HEK293 (cell line): ENCODE results near the gene LRRC75A.
A peak's percentile ranks its signal among the peaks of the same experiment; 100 is the strongest.

Source experiments
- CTCF ChIA-PET: fragments of 350-600 bp; formaldehyde crosslinking; extraction: SDS; loops from one replicate; lab custom pipeline; 2021; ENCODE audit warnings: antibody characterized with exemption; lab: Yijun Ruan, JAX
- POLR2A ChIA-PET: fragments of 300-600 bp; formaldehyde crosslinking; extraction: SDS; loops from one replicate; lab custom pipeline; 2020; ENCODE audit warnings: antibody characterized with exemption, inconsistent platforms; lab: Yijun Ruan, JAX
- H3K27ac ChIP-seq: fragments of 200-500 bp; sonication (Bioruptor generic); 2 replicates; pipeline ENCODE4 v1.5.1; 2014; ENCODE audit warnings: low read depth, low read length, control low read depth, inconsistent platforms; ENCODE audit errors: extremely low read depth
- H3K36me3 ChIP-seq, 2 experiments: fragments of 200-500 bp in 1 of 2; sonication (Bioruptor generic) in 1 of 2; 1 replicate in 1 of 2; 2 replicates in 1 of 2; pipeline ENCODE4 v1.5.1; 2014 to 2017; ENCODE audit warnings: inconsistent platforms in 2 of 2, low read length in 2 of 2; ENCODE audit not compliant: control insufficient read depth in 2 of 2, insufficient read depth in 1 of 2
- H3K4me1 ChIP-seq: fragments of 200-500 bp; sonication (Bioruptor generic); 2 replicates; pipeline ENCODE4 v1.5.1; 2014; ENCODE audit warnings: mild to moderate bottlenecking, low read length, inconsistent platforms; ENCODE audit not compliant: control insufficient read depth, insufficient read depth
- H3K4me3 ChIP-seq: 2 replicates; pipeline ENCODE4 v1.5.1; 2011; ENCODE audit warnings: low read depth, mild to moderate bottlenecking, control low read depth, low read length, moderate library complexity
- H3K9me3 ChIP-seq: fragments of 200-500 bp; sonication (Bioruptor generic); 2 replicates; pipeline ENCODE4 v1.5.1; 2014; ENCODE audit warnings: low read depth, low read length, inconsistent platforms; ENCODE audit not compliant: control insufficient read depth, insufficient read depth
- KLF8 ChIP-seq: fragments of 450-650 bp; formaldehyde crosslinking; IDR thresholded peaks from 2 replicates; pipeline ENCODE4 v1.5.1; 2016; ENCODE audit warnings: missing biosample characterization, missing genetic modification characterization
- OVOL3 ChIP-seq: fragments of 450-650 bp; formaldehyde crosslinking; IDR thresholded peaks from 2 replicates; pipeline ENCODE4 v1.5.1; 2016; ENCODE audit warnings: missing biosample characterization, missing genetic modification characterization
- PRDM10 ChIP-seq: fragments of 450-650 bp; formaldehyde crosslinking; IDR thresholded peaks from 2 replicates; pipeline ENCODE4 v1.5.1; 2016; ENCODE audit warnings: missing biosample characterization, missing genetic modification characterization
- PRDM2 ChIP-seq: fragments of 450-650 bp; formaldehyde crosslinking; IDR thresholded peaks from 2 replicates; pipeline ENCODE4 v1.5.1; 2016; ENCODE audit warnings: missing biosample characterization, missing genetic modification characterization, borderline replicate concordance
- TSHZ1 ChIP-seq: fragments of 450-650 bp; formaldehyde crosslinking; IDR thresholded peaks from 2 replicates; pipeline ENCODE4 v1.5.1; 2016; ENCODE audit warnings: missing biosample characterization, missing genetic modification characterization, borderline replicate concordance
- ZFHX2 ChIP-seq: fragments of 450-650 bp; formaldehyde crosslinking; conservative IDR thresholded peaks from 2 replicates; pipeline ENCODE4 v1.5.1; 2016; ENCODE audit warnings: missing biosample characterization, missing genetic modification characterization
- ZFP41 ChIP-seq: fragments of 450-650 bp; formaldehyde crosslinking; IDR thresholded peaks from 2 replicates; pipeline ENCODE4 v1.5.1; 2016; ENCODE audit warnings: missing biosample characterization, missing genetic modification characterization, borderline replicate concordance
- ZIC2 ChIP-seq: fragments of 450-650 bp; formaldehyde crosslinking; IDR thresholded peaks from 2 replicates; pipeline ENCODE4 v1.5.1; 2016; ENCODE audit warnings: missing biosample characterization, missing genetic modification characterization
- ZNF169 ChIP-seq: fragments of 450-650 bp; formaldehyde crosslinking; IDR thresholded peaks from 2 replicates; pipeline ENCODE4 v1.5.1; 2016; ENCODE audit warnings: missing biosample characterization, missing genetic modification characterization
- ZNF221 ChIP-seq: fragments of 450-650 bp; formaldehyde crosslinking; IDR thresholded peaks from 2 replicates; pipeline ENCODE4 v1.5.1; 2017; ENCODE audit warnings: missing biosample characterization, missing genetic modification characterization, borderline replicate concordance
- ZNF274 ChIP-seq, 2 experiments: fragments of 200-500 bp in 1 of 2; fragments of 450-650 bp in 1 of 2; sonication (Bioruptor generic) in 1 of 2; formaldehyde crosslinking in 1 of 2; IDR thresholded peaks; 2 replicates each; pipeline versions ENCODE4 v1.5.1 to v1.6.1; 2014 to 2016; ENCODE audit warnings: borderline replicate concordance in 1 of 2, inconsistent platforms in 1 of 2, low read length in 1 of 2, missing biosample characterization in 1 of 2, missing genetic modification characterization in 1 of 2
- ZNF416 ChIP-seq: fragments of 450-650 bp; formaldehyde crosslinking; IDR thresholded peaks from 2 replicates; pipeline ENCODE4 v1.5.1; 2016; ENCODE audit warnings: missing biosample characterization, missing genetic modification characterization
- ZNF449 ChIP-seq: fragments of 450-650 bp; formaldehyde crosslinking; IDR thresholded peaks from 2 replicates; pipeline ENCODE4 v1.5.1; 2017; ENCODE audit warnings: missing biosample characterization, mild to moderate bottlenecking, missing genetic modification characterization, moderate library complexity
- ZNF610 ChIP-seq: fragments of 450-650 bp; formaldehyde crosslinking; IDR thresholded peaks from 2 replicates; pipeline ENCODE4 v1.5.1; 2016; ENCODE audit warnings: missing biosample characterization, missing genetic modification characterization, borderline replicate concordance
- ZNF624 ChIP-seq: fragments of 450-650 bp; formaldehyde crosslinking; IDR thresholded peaks from 2 replicates; pipeline ENCODE4 v1.5.1; 2017; ENCODE audit warnings: missing biosample characterization, missing genetic modification characterization
- ZNF626 ChIP-seq: fragments of 450-650 bp; sonication (Bioruptor Pico); formaldehyde crosslinking; IDR thresholded peaks from 2 replicates; pipeline ENCODE4 v1.5.1; 2018; ENCODE audit warnings: missing biosample characterization, missing genetic modification characterization, inconsistent platforms
- ZNF664 ChIP-seq: fragments of 450-650 bp; formaldehyde crosslinking; IDR thresholded peaks from 2 replicates; pipeline ENCODE4 v1.5.1; 2016; ENCODE audit warnings: missing biosample characterization, missing genetic modification characterization
- ZNF704 ChIP-seq: fragments of 450-650 bp; formaldehyde crosslinking; IDR thresholded peaks from 2 replicates; pipeline ENCODE4 v1.5.1; 2016; ENCODE audit warnings: missing biosample characterization, missing genetic modification characterization

Gene LRRC75A

GRCh38 chr17:16491703-16492612, at the start of gene LRRC75A:
Gene LRRC75A (minus strand): TSS chr17:16492193. CDS start chr17:16491990, 203 bp downstream.
- CTCF ChIA-PET = interaction anchor here (1.1 kb wide), 1 partner anchor 64 kb away, joined by 3 read pairs; no protein-coding TSS in a partner anchor
- H3K9me3 ChIP-seq = no peaks in the 10 kb centered on the region
- H3K27ac ChIP-seq = peak within 1 kb of the TSS; percentile 69; the same call in 1 of the 2 replicates
- POLR2A ChIA-PET = interaction anchor here (1.1 to 2.8 kb wide), 2 partner anchors 25 to 111 kb away, joined by 7 to 8 read pairs; partner anchors contain the start of gene UBB
- H3K36me3 ChIP-seq = no peaks in the 10 kb centered on the region
- peak within 1 kb of the TSS; percentile 50 for H3K4me3 ChIP-seq
- H3K4me1 ChIP-seq = peaks cover 9% of the 10 kb centered on the region
- TF ChIP-seq TSHZ1 (no peak), ZNF221 (tag by site-specific recombination) (no peak), ZNF169 (tag by site-specific recombination) (no peak), ZFHX2 (tag by site-specific recombination) (peak; percentile 27; the same call in 1 of the 2 replicates), ZNF610 (tag by site-specific recombination) (no peak), ZNF664 (no peak), ZNF449 (tag by site-specific recombination) (no peak), ZNF624 (tag by site-specific recombination) (no peak), ZNF704 (tag by site-specific recombination) (no peak), ZNF416 (tag by site-specific recombination) (no peak), PRDM2 (tag by site-specific recombination) (no peak), ZNF626 (tag by site-specific recombination) (no peak), OVOL3 (tag by site-specific recombination) (no peak), PRDM10 (peak; percentile 59; the same call in 1 of the 2 replicates), ZIC2 (tag by site-specific recombination) (peak; percentile 69), ZNF274 (IDR thresholded peaks at IDR 0.05; ENCODE audit: low read length) (no peak), ZNF274 (tag by site-specific recombination; IDR thresholded peaks at IDR 0.05; ENCODE audit: borderline replicate concordance) (no peak), KLF8 (tag by site-specific recombination) (no peak), ZFP41 (tag by site-specific recombination) (no peak)
